Ovary (tissue), 3 donors: ENCODE results near the gene TMED10.

Source experiments
- CTCF ChIP-seq, 3 donors: fragments of 450-650 bp in 2 of 3; fragments of 200-600 bp in 1 of 3; IDR thresholded peaks; one replicate each; pipeline versions ENCODE4 v1.5.1 to v1.8.0; 2016 to 2022; ENCODE audit warnings: antibody characterized with exemption in 3 of 3, mild to moderate bottlenecking in 1 of 3
- EP300 ChIP-seq: sonication (generic); formaldehyde crosslinking; IDR thresholded peaks from one replicate; pipeline ENCODE4 v1.6.1; 2017; ENCODE audit warnings: antibody characterized with exemption
- POLR2A ChIP-seq: fragments of 450-650 bp; IDR thresholded peaks from one replicate; pipeline ENCODE4 v1.6.1; 2017; ENCODE audit warnings: antibody characterized with exemption, mild to moderate bottlenecking, moderate library complexity
- donor health status: DM: no; HTN: no; CAD: no.

- TF ChIP-seq POLR2A (no peak), CTCF (IDR thresholded peaks at IDR 0.05) (no peak), EP300 (no peak)
Measured at GRCh38 chr14:75206190-75206589, 29.8 kb upstream of the TMED10 start.
